Measurements from ENCODE around the gene KRTAP10-7. TPM values are rescaled to one million over a fixed set of nuclear protein-coding genes. Genes with fewer than 3 reads are reported as not detected.

The KRTAP10-7 gene
- total RNA-seq, 3 donors from 2014 or later, result not detected

DNA sequence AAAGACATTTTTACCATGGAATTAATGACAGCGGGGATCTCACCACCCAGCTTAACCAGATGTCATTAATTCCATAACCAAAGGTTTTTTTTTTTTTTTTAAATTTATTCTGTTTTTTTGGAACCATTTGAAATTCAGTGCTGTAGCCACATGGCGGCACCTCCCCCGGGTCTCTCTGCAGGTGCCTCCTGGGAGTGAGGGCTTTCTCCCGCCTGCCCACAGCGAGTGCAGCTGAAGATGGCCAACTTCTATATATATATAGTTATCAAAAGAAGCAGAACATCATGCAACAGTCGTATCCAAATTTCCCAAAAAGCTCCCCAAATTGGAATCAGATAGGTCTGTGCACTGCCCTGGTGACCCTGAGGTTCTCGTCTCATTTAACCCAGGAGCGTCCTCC is 15.1 kb downstream of the KRTAP10-7 start:
- no peak overlapping the region for H3K4me3 ChIP-seq
- ATAC-seq, result no peak
- DNase-seq, result no peak
- H3K4me1 ChIP-seq (ENCODE audit: low read depth), result peaks cover 4% of the 10 kb centered on the region
- TF ChIP-seq, protein P1, sequence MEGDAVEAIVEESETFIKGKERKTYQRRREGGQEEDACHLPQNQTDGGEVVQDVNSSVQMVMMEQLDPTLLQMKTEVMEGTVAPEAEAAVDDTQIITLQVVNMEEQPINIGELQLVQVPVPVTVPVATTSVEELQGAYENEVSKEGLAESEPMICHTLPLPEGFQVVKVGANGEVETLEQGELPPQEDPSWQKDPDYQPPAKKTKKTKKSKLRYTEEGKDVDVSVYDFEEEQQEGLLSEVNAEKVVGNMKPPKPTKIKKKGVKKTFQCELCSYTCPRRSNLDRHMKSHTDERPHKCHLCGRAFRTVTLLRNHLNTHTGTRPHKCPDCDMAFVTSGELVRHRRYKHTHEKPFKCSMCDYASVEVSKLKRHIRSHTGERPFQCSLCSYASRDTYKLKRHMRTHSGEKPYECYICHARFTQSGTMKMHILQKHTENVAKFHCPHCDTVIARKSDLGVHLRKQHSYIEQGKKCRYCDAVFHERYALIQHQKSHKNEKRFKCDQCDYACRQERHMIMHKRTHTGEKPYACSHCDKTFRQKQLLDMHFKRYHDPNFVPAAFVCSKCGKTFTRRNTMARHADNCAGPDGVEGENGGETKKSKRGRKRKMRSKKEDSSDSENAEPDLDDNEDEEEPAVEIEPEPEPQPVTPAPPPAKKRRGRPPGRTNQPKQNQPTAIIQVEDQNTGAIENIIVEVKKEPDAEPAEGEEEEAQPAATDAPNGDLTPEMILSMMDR (IDR thresholded peaks at IDR 0.05), result no peak
- intact Hi-C loops (cut with DNase I, micrococcal nuclease), result no loop called here
- H3K9me3 ChIP-seq, result peaks cover 10% of the 10 kb centered on the region
- no peaks in the 10 kb centered on the region for H3K36me3 ChIP-seq (ENCODE audit: low read depth)

DNA sequence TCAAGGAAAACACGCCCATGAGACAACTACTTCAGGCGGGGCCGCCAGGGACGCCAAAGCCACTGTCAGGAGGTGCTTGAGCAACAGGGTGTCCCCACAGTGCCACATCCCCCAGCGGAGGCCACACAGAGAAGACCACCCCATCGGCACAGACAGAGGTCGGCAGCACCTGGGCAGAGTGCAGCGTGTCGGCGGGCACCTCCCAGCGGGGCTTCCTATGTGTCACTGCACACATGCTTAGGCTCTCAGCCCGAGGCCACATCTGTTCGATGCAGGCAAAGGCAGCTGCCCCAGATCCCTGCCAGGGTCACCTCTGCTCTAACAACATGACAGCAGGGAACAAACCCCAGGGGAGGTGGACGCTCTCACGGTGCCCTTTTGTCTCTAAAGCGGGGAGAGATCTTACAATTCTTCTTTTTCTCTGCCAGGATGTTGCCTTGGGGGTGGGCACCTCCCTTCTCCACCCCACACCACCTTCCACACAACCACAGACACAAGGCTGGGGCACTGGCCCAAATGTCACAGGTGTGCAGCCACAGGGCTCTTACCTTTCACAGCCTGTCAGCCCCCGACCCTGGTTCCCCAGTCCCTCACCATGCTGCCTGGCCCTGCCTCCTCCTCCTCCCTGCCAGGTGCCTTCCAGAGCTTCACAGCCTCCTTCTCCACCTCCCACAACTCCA is 15.7 kb downstream of the KRTAP10-7 start:
- DNase-seq (peak in 1 of 3 donors; percentile 52), ATAC-seq (no peak)
- intact Hi-C loops (cut with DNase I, micrococcal nuclease), result no loop called here
- Histone ChIP-seq H3K4me3 (no peak overlapping the region), H3K4me1 (ENCODE audit: low read depth) (peaks cover 4% of the 10 kb centered on the region), H3K36me3 (ENCODE audit: low read depth) (no peaks in the 10 kb centered on the region), H3K9me3 (peaks cover 7% of the 10 kb centered on the region)
- TF ChIP-seq, protein P1 (IDR thresholded peaks at IDR 0.05), result no peak

DNA sequence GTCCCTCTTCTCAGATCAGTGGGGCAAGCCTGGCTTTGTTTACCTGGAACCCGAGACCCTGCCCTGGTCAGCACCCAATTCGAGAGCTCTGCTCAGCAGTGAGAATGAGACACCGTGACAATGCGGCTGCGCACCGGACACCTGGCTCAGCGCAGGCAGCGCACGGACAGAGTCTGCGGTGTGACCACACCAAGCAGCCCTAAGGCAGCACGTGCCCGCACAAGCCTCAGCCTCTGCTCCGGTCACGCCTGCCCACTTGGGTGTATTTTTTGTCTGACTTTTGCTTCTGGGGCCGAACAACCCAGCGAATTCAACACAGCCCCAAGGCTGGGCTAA is 16.2 kb downstream of the KRTAP10-7 start:
- no peak overlapping the region for H3K4me3 ChIP-seq
- intact Hi-C loops (cut with DNase I, micrococcal nuclease), result no loop called here
- DNase-seq, result peak in 1 of 3 donors; percentile 37
- H3K4me1 ChIP-seq (ENCODE audit: low read depth), result peaks cover 4% of the 10 kb centered on the region
- peaks cover 6% of the 10 kb centered on the region for H3K9me3 ChIP-seq
- no peak for ATAC-seq
- H3K36me3 ChIP-seq (ENCODE audit: low read depth), result no peaks in the 10 kb centered on the region
- TF ChIP-seq, protein P1 (IDR thresholded peaks at IDR 0.05), result no peak

DNA sequence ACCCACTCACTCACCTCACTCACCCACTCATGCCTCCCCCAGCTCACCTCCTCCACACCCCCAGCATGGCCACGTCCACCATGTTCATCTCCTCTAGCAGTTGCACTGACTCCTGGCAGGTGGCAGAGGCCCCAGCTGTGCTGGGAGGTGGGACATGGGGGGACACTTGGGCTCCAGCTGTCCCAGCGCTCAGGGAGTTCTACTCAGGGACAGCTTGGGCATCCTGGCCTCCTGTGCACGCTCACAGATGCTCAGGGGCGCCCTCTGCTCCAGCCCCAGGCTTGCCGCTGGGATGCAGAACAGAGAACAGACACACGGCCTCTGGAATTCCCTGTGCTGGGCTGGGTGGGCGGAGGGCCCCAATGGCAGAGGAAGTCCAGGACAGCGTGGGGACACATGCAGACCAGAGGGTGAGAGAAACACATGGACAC is 16.7 kb downstream of the KRTAP10-7 start:
- Histone ChIP-seq H3K36me3 (ENCODE audit: low read depth) (no peaks in the 10 kb centered on the region), H3K9me3 (peaks cover 5% of the 10 kb centered on the region), H3K4me3 (no peak overlapping the region), H3K4me1 (ENCODE audit: low read depth) (peaks cover 4% of the 10 kb centered on the region)
- intact Hi-C loops (cut with DNase I, micrococcal nuclease), result no loop called here
- TF ChIP-seq, protein P1 (IDR thresholded peaks at IDR 0.05), result no peak
- no peak for ATAC-seq
- DNase-seq, result peak in 1 of 3 donors; percentile 30

DNA sequence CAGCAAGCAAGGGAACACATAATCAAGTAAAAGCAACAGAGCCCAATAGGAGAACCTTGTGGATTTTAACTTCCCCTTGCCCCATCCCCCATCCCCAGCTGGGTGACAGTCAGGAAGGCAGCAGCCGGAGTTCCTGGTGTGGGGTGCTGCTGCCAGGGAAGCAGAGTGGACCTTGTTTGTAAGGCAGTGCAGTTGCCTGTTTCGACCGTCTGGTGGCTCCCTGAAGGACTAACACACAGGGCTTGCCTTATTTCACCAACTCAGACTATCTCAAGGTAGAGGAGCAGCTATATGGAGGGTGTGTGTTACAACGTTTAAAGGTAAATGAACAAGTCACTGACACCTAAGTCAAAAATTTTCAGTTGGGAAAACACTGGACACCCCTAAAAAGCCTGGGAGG is 18.1 kb downstream of the KRTAP10-7 start:
- TF ChIP-seq, protein P1 (IDR thresholded peaks at IDR 0.05), result peak; percentile 10
- no peak overlapping the region for H3K4me3 ChIP-seq
- intact Hi-C loops (cut with DNase I, micrococcal nuclease), result no loop called here
- peak; percentile 76 for ATAC-seq
- H3K4me1 ChIP-seq (ENCODE audit: low read depth), result peaks cover 4% of the 10 kb centered on the region
- H3K9me3 ChIP-seq, result peaks cover 11% of the 10 kb centered on the region
- no peaks in the 10 kb centered on the region for H3K36me3 ChIP-seq (ENCODE audit: low read depth)
- peak in 2 of 3 donors; percentile 41 to 44 for DNase-seq

All from mucosa of descending colon (tissue), 3 donors.